ENCODE data around the gene KCNJ14. TPM values are rescaled to one million over a fixed set of nuclear protein-coding genes. Genes with fewer than 3 reads are reported as not detected.

The KCNJ14 gene
- polyA plus RNA-seq, 1 of the 3 experiments (the other 2 are of a cell fraction) = 1.2 TPM

- POLR2A ChIA-PET = no interaction called here
These were observed 45.6 kb downstream of the KCNJ14 start for GRCh38 chr19:48500830-48501493.

More at GRCh38 chr19:48500830-48501493, 45.6 kb downstream of the KCNJ14 start:
- Histone ChIP-seq H3K4me2 (no peak overlapping the region), H3K9me2 (no peaks in the 10 kb centered on the region), H3K4me1 (ENCODE audit: control insufficient read depth in 1 of 2, insufficient read depth in 2 of 2, low read depth in 1 of 2, low read length in 1 of 2) (peaks cover 0 to 8% of the 10 kb centered on the region in 2 experiments; a peak in 1 of 4 replicates), H4K20me1 (ENCODE audit: insufficient read depth) (no peaks in the 10 kb centered on the region), H3K27me3 (ENCODE audit: insufficient read depth) (no peaks in the 10 kb centered on the region), H3K9ac (no peak overlapping the region), H2AFZ (ENCODE audit: low read depth) (no peak overlapping the region), H3K79me2 (ENCODE audit: insufficient read depth) (no peaks in the 10 kb centered on the region), H3K36me3 (replicated peaks in 1 of 2; ENCODE audit: control insufficient read depth in 1 of 2, insufficient read depth in 2 of 2, low read length in 1 of 2) (peaks cover under 1 to 2% of the 10 kb centered on the region in 2 experiments), H3K27ac (ENCODE audit: low read depth in 2 of 2, low read length in 1 of 2) (no peak overlapping the region), H3K9me3 (no peaks in the 10 kb centered on the region), H3F3A (replicated peaks; ENCODE audit: insufficient read depth) (peaks cover 6% of the 10 kb centered on the region), H3K4me3 (ENCODE audit: low read depth in 2 of 2, low read length in 1 of 2) (no peak overlapping the region)
- TF ChIP-seq CHD2 (IDR thresholded peaks at IDR 0.05; ENCODE audit: low read length, partially characterized antibody) (no peak), USF2 (IDR thresholded peaks at IDR 0.05; ENCODE audit: borderline replicate concordance, low read depth, low read length) (no peak), REST (IDR thresholded peaks at IDR 0.05; ENCODE audit: low read depth, low read length) (no peak), RXRA (IDR thresholded peaks at IDR 0.05; ENCODE audit: borderline replicate concordance, low read depth) (no peak), EP300 (IDR thresholded peaks at IDR 0.05; ENCODE audit: borderline replicate concordance in 1 of 2, low read depth in 1 of 2, low read length in 1 of 2) (no peak), YY1 (IDR thresholded peaks at IDR 0.05; ENCODE audit: low read depth) (no peak), JUND (IDR thresholded peaks at IDR 0.05) (no peak), RCOR1 (IDR thresholded peaks at IDR 0.05; ENCODE audit: low read length) (no peak), POLR2AphosphoS5 (IDR thresholded peaks at IDR 0.05; ENCODE audit: low read depth, low read length) (no peak), EZH2phosphoT487 (IDR thresholded peaks at IDR 0.05; ENCODE audit: borderline replicate concordance, low read depth) (no peak), IRF3 (IDR thresholded peaks at IDR 0.05; ENCODE audit: low read depth, low read length) (no peak), FOSL2 (IDR thresholded peaks at IDR 0.05; ENCODE audit: borderline replicate concordance, low read depth) (no peak), PBX3 (IDR thresholded peaks at IDR 0.05) (no peak), MAX (IDR thresholded peaks at IDR 0.05; ENCODE audit: low read depth) (no peak), NFIC (IDR thresholded peaks at IDR 0.05; ENCODE audit: borderline replicate concordance) (no peak), TAF1 (IDR thresholded peaks at IDR 0.05; ENCODE audit: borderline replicate concordance, low read depth, low read length) (no peak), RFX5 (IDR thresholded peaks at IDR 0.05; ENCODE audit: low read length) (no peak), GABPA (IDR thresholded peaks at IDR 0.05; ENCODE audit: low read depth) (no peak), ZBTB33 (IDR thresholded peaks at IDR 0.05; ENCODE audit: borderline replicate concordance, low read depth) (no peak)
- WGBS (ENCODE audit: low lambda C conversion rate) = 81% methylated on average over 16 of the region's 32 CpGs
- CTCF ChIA-PET = interaction anchor here (1.2 to 15.9 kb wide), 2 partner anchors 11 to 85 kb away, joined by 7 to 230 read pairs; no protein-coding TSS in a partner anchor
- peak; percentile 6 for DNase-seq

Measured in SK-N-SH (cell line).